Gastrocnemius medialis (tissue), 4 donors: ENCODE measurements around the gene MAPK12.

Experiments used
- CTCF ChIP-seq, 5 experiments: fragments of 450-650 bp in 3 of 5; fragments of 200-600 bp in 2 of 5; sonication (generic) in 2 of 5; IDR thresholded peaks in 4 of 5; conservative IDR thresholded peaks in 1 of 5; 1 replicate in 4 of 5; 2 replicates in 1 of 5; pipeline ENCODE4 v1.5.1; 2016 to 2019; ENCODE audit warnings: antibody characterized with exemption in 5 of 5, mild to moderate bottlenecking in 3 of 5, moderate library complexity in 3 of 5
- POLR2A ChIP-seq, 2 donors: fragments of 450-650 bp; IDR thresholded peaks; one replicate each; pipeline ENCODE4 v1.6.1; 2017; ENCODE audit warnings: antibody characterized with exemption in 2 of 2, mild to moderate bottlenecking in 2 of 2, moderate library complexity in 2 of 2

- no peak for TF ChIP-seq CTCF (IDR thresholded peaks at IDR 0.05 in 4 of 5, conservative IDR thresholded peaks at IDR 0.05 in 1 of 5)
- no peak for TF ChIP-seq POLR2A (IDR thresholded peaks at IDR 0.05)
Observed at GRCh38 chr22:50281957-50282356, 20.5 kb upstream of the MAPK12 start.
